HG03064 (cell line): ENCODE results near the gene CACNA2D4.

ENCODE experiments used
- ATAC-seq: cut with Tn5 transposase; IDR thresholded peaks from one replicate; pipeline ENCODE4 v1.9.1; 2021; ENCODE audit warnings: low read depth; ENCODE audit not compliant: unreplicated experiment

Gene CACNA2D4

DNA sequence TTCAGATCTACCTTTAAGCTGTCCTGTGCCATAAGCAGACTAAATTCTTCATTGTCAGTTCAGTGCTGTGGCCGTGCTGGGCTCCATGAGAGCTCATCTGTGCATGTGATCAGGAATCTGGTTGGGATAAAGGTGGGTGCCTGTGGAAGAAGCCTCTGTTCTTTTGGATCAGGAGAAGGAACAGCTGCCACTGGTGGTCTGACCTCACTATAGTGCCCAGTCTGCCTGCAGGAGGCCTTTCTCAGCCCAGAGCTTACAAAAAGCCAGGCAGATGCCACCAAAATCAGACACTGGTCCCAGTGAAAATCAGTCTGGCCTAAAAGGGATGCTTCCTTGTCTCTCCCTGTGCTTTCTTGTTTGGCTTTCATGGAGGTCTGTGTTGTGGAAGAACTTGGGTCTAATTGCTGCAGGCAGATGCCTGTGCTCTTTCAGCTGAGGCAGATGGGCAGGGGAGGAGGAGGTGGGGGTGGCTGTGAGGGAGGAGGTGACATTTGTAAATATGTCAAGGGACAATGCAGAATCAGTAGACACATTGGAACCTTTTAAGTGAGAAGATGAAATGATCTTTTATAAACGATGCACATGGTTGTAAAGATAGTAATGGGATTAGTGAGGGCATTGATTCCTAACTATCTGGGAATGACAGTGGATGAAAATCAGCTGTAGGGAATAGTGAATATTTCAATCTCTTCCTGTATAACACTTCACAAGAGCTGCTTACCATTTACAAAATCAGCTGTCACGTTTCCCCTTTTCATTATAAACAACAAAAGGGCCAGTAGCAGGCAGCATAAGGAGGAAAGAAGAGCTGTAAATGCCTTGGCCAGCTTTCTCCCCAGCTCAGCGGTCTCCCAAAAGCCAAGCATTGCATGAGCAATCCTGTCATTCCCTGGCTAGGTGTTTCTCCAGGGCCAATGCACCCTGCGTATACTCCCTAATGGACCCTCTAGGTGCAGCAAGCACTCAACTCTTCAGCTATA lies 44.6 kb downstream of the CACNA2D4 start:
- no peak for ATAC-seq

DNA sequence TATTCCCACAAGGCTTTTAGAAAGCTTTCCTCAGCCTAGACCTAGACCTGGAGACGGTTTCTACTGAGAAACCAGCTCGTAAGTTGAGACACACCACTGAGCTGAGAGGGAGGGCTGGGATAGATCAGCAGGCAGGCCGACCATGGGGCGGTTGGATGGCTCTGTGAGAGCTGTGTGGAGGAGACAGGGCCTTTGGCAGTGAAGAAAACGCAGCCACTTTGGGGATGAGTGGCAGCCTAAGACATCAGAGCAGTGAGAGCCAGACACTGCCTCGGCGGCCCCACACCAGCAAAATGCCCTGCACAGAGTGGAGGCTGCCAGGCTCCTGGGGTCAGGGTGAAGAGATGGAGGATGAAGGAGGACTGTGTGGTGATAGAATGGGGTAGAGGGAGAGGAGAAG lies 46.0 kb downstream of the CACNA2D4 start:
- no peak for ATAC-seq

DNA sequence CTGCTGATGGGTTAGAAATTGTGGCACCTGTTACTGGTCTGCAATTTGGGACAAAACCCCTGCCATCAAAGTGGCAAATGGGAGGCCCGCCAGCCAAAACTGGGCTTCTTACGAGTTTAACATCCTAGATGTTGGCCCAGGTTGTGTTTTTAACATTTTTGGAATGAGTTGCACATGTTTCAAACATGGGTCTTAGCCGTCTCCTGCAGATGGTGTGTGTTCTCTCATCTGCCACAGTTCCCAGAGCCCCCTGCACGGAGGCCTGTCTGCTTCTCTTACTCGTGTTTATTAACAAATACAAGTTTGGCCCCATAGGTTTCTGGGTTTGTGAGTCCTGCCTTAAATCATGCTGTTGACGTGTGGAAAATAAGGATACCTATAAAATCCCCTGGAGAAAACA lies 46.5 kb downstream of the CACNA2D4 start:
- no peak for ATAC-seq

DNA sequence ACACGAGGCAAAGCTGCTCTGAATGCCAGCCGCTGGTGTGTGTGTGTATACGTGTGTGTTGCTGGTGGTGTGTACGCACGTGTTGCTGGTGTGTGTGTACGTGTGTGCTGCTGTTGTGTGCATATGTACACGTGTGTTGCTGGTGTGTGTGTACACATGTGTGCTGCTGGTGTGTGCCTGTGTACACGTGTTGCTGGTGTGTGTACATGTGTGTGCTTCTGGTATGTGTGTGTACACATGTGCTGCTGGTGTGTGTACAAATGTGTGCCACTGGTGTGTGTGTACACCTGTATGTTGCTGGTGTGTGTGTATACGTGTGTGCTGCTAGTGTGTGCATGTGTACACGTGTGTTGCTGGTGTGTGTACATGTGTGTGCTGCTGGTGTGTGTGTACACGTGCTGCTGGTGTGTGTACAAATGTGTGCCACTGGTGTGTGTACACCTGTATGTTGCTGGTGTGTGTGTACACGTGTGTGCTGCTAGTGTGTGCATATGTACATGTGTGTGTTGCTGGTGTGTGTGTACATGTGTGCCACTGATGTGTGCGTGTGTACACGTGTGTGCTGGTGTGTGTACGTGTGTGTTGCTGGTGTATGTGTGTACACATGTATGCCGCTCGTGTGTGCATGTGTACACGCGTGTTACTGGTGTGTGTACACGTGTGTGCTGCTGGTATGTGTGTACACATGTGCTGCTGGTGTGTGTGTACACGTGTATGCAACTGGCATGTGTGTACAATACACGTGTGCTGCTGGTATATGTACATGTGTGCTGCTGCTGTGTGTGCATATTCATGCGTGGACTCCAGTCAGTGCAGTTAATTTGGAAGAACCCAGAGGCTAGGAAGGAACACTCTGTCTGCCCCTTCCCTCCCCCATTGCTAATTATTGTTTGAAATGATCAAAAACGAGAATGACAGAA lies 47.2 kb downstream of the CACNA2D4 start:
- no peak for ATAC-seq

DNA sequence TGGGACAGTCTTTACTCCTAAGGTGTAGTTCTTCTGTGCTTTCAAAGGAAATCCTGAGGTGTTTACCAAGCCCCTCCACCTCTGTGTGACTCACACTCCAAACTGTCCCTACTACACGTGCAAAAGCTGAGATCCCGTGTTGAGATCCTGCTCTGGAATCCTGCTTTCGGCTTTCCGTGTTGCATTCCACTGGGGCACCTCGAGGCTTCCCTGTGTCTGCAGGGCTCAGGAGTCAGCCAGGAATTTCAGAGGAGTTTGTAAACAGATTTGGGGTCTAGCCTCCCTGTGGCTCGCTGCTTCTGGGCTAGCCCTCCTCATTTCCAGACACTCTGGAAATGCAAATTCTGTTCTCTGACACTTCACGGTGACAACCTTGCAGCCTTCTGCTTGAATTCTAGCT lies 48.4 kb downstream of the CACNA2D4 start:
- ATAC-seq: no peak

DNA sequence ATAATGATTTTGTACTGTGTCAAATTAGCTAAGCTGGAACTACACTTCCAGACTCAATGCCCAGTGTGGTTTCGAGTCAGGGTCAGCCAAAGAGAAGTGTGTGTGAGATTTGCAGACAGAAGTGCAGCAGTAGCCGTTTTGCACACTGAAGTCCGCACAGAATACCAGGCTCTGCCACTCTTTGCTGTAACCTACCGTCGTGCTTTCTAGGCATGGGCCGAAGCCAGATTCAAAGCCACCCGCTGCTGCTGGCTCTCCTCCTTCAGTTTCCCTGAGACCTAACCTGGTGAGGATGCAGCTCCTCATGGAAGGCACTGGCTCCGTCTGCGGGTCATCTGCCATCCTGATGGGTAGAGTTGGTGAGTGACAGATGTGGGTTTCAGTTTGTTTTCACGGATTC lies 49.3 kb downstream of the CACNA2D4 start:
- ATAC-seq: no peak

DNA sequence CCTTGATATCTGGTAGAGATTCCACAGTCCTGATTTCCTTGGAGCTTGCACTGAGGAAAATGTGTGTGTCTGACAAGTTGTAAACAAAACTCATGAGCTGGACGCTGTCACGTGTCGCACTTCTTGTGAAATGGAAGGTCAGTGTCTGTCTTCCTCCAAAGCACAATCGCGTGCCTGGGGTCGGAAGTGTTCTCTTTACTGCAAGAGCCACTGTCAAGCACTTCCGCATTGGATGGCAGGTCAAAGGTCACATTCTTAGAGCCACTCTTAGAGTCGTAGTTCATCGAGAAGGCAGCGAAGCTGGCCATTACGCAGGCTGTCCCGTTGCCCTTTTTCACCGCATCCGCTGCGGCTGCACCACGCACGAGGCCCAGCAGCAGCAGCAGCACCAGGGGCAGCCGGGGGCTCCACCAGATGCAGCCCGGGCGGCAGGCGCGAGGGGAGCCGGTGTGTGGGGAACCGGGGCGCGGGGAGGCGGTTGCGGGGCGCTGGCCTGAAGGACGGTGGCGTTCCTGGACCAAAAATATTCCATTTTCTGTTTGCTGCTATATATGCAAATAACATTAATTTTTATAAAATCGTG lies 53.1 kb downstream of the CACNA2D4 start:
- ATAC-seq: no peak

DNA sequence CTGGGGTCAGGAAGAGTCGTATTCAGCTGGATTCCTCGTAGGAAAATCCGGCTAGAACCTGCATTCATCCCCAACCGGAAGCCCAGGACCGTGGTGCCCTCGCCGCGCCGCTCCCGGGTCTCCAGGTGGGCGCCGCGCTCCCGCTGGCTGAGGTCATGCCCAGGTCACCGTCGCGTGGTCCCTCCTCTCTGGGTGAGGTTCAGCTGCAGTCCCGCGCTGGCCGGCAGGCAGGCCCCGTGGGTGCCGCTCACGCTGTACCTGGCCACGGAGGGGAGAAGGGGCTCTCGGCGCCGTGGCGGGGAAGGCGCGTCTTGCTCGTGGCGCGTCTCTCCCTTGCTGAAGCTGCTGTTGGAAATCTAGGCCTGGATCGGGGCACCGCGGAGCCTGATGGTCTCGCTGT lies 53.6 kb downstream of the CACNA2D4 start:
- ATAC-seq: no peak

DNA sequence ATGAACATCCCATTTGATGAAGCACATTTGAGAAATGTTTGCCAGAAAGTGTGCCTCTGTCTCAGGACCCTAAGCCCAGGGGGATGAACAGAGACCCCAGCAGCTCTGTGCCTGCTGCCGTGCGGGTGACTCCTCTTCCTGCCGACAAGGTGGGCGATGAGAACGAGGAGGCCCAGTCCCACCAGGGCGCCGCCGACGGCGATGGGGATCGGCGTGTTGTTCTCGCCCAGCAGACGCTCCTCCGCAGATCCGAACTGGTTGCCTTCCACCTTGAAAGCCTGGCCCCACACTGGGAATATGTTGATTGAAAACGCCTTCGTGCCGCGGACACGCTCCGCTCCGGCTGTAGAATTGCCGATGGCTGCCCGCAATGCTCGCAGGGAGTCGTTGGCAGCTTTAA lies 54.0 kb downstream of the CACNA2D4 start:
- ATAC-seq: no peak

DNA sequence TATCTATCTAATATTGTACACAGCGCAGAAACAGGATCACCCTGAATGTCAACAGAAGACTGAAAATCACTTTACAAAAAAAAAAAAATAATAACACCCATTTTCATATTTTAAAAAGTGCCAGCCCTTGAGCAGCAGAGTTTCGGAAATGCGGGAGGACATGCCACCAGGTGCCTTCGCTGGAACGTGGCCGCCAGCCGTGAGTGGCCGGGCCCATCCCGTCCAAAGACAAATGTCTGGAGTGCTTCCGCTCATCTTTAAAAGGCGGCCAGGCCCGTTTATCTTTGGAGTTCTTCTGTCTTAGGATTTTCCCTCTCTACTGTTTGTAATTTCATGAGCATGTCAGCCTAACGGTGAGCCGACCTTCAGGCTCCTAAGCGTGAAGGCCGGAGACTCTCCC lies 54.6 kb downstream of the CACNA2D4 start:
- ATAC-seq: no peak

DNA sequence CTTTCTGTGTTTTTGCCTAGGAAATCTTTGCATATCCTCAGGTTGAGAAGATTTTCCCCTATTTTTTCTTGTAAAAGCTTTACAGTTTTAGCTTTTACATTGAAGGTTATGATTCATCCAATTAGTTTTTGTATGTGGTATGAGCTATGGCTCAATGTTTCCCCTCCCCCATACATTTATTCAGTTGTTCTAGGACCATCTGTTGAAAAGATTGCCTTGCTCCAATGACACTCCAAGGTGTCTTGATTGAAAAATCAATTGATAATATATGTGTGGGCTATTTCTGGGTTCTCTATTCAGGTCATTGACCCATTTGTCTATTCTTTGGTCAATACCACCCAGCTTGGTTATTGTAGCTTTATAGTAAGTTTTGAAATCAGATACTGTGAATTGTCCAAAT lies 55.5 kb downstream of the CACNA2D4 start:
- no peak for ATAC-seq

DNA sequence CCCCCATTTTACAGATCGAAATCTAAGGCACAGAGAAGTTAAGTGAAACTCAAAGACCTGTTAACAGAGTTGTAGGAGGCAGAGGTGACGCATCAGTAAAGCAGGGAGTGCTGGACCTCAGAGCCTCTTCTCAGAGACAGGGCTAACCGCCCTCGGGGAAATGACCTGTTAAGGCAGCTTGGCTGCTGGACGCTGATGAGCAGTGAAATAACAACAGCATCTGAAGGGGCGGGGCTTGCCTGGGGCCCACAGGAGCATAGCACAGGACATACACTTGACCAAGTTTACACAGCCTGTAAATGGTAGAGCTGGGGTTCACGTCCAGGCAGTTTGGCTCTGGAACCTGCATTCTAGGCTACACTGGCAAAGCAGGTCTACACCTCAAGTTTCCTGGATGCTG lies 58.8 kb downstream of the CACNA2D4 start:
- ATAC-seq: no peak

DNA sequence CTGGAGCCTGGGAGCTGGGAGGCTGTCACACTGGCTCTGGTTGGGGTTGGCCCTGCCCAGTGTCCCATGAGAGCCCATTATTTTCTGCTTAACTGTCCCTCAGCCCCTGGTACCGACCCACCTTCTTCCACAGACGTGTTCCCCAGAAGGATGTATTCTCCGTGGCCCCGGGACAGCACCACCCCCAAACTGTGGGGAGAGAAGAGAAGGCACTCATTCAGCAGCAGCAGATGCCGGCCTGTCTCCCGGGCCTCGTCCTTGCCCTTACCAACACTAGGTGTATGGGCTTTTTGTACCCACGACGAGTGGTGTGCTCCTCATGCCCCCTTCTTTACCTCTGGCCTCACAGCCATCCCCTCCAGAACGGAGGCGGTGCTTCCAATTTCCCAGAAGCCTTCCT lies 60.0 kb downstream of the CACNA2D4 start:
- no peak for ATAC-seq

DNA sequence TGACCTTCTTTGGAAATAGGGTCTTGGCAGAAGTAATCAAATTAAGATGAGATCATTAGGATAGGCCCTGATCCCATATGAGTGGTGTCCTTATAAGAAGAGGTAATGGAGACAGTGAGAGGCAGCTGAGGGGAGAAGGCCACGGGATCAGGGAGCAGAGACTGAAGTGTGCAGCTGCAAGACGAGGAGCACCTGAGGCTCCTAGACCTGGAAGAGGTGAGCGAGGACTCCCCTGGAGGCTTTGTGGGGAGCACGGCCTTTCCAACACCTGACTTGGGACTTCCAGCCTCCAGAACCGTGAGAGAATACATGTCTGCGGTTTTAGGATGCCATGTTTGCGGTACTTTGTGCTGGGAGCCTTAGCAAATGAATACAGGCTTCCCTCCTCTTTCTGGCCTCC lies 60.6 kb downstream of the CACNA2D4 start:
- ATAC-seq: no peak

DNA sequence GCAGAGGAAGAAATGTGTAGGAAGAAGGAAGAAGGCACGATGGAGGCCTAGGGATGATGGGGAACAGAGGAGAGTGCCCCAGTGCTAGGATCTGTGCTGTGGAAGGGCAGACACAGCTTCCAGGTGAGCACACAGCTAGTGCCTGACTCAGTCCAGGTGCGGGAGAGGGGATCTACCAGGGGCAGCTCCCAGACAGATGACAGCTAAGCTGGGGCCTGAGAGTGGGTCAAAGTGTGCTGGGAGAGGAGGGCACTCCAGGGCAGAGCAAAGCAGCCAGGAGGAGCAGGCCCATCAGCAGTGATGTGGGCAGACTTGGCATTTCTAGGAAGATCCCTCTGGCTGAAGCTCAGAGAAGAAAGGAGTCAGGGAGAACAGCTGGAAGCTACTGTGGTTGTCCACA lies 61.4 kb downstream of the CACNA2D4 start:
- no peak for ATAC-seq

DNA sequence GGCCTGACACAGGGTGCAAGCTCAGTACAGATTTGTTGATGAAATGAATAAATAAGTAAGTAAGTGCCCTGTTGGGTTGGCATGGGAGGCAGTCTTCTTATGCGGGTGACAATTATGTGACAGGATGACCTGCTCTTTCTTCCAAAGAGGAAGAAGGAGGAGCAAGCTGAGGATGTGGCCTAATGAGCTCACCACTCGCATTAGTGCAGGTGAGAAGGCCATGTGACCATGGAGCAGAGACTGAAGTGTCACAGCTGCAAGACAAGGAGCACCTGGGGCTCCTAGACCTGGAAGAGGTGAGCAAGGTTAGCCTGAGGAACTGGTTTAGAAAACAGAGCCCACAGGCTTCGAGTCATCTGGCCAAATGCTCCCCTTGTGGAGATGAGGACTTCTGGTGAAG lies 63.2 kb downstream of the CACNA2D4 start:
- no peak for ATAC-seq

DNA sequence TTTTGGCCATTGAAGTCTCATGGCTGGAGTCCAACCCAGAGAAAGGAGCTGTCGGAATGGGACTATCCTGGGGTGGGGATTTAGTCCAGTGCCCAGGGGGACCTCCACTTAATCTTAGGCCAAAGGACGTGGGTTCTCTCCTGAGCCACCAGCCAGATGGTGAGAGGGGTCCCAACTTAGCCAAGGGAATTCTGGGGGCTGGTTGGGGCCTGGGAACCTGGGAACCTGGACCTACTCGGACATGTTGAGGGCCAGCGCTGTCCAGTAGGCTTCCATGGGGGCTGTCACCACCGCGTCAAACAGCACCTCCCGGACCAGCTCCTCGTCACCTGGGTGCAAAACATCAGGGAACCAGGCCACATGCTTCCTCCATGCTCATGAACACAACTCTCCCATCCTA lies 64.7 kb downstream of the CACNA2D4 start:
- ATAC-seq: no peak

DNA sequence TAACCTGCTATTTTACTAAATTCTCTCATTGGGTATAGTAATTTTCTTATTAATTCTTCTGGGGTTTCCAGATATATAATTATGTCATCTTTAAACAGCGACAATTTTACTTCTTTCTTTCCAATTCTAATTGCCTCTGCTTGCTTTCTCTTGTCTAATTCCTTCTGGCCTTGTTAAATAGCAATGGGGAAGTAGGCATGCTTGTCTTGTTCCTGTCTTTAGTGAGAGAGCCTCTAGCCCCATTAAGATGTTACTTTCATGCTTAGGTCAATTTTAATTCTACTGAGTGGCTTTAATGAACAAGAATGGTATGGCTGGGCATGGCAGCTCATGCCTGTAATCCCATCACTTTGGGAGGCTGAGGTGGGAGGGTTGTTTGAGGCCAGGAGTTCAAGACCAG lies 66.4 kb downstream of the CACNA2D4 start:
- no peak for ATAC-seq

DNA sequence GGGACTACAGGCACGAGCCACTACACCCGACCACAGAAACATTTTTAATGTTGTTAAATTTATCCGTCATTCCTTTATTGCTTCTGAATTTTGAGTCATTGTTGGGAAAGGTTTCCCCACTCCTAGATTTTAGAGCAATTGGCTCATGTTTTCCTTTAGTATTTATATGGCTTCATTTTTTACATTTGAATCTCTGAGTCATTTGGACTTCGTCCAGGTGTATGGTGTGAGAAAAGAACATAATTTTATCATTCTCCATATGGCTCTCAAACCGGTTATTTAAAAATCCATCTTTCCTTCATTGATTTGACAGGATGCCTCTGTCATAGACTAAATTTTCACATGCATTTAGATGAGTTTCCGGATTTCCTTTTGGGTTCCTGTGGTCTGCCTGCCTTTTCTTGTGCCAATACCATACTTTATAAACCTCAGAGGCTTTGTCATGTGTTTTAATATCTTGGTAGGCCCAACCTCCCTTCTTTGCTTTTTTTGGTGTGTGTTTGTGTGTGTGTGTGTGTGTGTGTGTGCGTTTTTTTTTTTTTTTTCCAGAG lies 67.2 kb downstream of the CACNA2D4 start:
- ATAC-seq: no peak

DNA sequence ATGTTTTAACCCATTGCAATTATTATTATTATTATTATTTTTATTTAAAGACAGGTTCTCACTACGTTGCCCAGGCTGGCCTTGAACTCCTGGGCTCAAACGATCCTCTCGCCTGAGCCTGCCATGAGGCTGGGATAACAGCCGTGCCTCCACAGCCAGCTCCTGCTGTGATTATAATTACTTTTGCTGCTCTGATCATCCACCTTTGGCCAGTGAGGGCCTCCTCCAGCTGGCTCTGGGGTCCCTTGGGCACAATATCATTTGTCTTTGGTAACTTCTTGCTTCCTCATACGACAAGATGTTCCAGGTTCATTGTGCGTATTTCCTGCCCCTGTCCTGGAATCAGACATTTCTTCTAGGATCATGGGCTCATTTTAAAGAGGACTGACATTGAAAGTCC lies 69.7 kb downstream of the CACNA2D4 start:
- ATAC-seq: no peak

DNA sequence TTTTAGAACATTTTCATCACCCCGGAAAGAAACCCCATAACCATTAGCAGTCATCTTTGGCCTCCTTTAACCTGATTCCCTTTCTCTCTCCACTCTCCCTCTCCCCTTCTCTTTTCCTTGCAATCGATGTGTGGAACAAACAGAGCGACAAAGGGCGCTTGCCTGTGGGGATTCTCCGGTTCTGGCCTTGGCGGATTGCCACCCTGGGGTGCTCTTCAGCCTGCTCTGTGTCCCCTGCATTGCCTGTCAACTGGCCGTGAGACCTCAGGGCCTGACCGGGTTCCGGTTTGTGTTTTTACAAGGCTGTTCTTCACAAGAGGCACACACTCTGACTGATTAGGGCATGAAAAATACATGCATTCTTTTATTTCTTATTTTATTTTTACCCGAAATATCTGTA lies 70.3 kb downstream of the CACNA2D4 start:
- ATAC-seq: no peak
